Astrocyte (in vitro differentiated cells and primary cell): ENCODE data around the gene GSKIP.

Experiments used
- EZH2 ChIP-seq: IDR thresholded peaks from 2 replicates; pipeline ENCODE4 v1.6.1; 2012; ENCODE audit warnings: mild to moderate bottlenecking, low read length, inconsistent platforms; ENCODE audit not compliant: insufficient read depth
- TF ChIP-seq, protein P1 (sequence below): IDR thresholded peaks from 2 replicates; pipeline ENCODE4 v1.5.1; 2011; ENCODE audit warnings: low read depth, mild to moderate bottlenecking, inconsistent platforms, low read length, moderate library complexity; ENCODE audit not compliant: insufficient read depth

GRCh38 chr14:96364962-96365361 is 1.6 kb downstream of the GSKIP start:
- TF ChIP-seq, protein P1, sequence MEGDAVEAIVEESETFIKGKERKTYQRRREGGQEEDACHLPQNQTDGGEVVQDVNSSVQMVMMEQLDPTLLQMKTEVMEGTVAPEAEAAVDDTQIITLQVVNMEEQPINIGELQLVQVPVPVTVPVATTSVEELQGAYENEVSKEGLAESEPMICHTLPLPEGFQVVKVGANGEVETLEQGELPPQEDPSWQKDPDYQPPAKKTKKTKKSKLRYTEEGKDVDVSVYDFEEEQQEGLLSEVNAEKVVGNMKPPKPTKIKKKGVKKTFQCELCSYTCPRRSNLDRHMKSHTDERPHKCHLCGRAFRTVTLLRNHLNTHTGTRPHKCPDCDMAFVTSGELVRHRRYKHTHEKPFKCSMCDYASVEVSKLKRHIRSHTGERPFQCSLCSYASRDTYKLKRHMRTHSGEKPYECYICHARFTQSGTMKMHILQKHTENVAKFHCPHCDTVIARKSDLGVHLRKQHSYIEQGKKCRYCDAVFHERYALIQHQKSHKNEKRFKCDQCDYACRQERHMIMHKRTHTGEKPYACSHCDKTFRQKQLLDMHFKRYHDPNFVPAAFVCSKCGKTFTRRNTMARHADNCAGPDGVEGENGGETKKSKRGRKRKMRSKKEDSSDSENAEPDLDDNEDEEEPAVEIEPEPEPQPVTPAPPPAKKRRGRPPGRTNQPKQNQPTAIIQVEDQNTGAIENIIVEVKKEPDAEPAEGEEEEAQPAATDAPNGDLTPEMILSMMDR: no peak
- TF ChIP-seq EZH2: no peak
